ENCODE data around the gene ABHD8. TPM values are rescaled to one million over a fixed set of nuclear protein-coding genes. Genes with fewer than 3 reads are reported as not detected.

Gene ABHD8, protein sequence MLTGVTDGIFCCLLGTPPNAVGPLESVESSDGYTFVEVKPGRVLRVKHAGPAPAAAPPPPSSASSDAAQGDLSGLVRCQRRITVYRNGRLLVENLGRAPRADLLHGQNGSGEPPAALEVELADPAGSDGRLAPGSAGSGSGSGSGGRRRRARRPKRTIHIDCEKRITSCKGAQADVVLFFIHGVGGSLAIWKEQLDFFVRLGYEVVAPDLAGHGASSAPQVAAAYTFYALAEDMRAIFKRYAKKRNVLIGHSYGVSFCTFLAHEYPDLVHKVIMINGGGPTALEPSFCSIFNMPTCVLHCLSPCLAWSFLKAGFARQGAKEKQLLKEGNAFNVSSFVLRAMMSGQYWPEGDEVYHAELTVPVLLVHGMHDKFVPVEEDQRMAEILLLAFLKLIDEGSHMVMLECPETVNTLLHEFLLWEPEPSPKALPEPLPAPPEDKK
- total RNA-seq = 10 to 100 TPM; 11.8 to 15.8 TPM

DNA sequence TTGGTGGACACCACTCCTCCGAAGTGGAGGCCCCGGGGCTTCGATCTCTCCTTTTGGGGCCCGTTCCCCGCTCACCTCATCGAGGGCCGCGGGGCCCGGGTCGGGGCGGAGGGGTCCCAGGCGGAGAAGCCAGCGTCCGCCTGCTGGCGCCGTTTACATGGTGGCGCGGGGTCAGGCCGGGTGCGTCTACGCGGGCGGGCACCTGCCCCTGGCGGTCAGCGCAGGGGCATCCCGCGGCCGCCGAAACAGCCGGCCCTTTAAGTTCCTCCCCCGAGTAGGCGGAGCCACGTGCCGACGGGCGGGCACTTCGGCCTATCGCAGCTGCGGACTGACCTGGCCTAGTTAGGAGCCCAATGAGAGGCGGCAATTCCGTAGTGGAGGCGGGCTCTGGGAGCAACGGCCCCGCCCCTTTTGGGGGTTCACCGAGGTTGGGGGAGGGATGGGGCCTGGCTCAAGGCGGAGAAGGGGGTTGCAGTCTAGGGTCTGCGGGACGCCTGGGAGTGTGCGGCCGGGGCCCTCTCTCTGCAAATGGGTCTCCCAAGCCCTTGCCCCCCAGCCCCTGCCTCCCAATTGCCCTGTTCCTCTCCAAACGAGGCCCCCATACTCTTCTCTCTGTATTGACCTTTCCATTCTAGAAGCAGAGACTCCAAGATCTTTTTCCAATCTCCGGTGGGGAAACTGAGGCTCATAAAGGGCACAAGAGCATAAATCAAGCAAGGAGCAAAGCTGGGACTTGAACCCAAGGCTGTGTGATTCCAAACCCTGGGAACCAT, at the start of gene ABHD8:
Gene ABHD8 (minus strand): TSS at position 259 of the 773 bp plus-strand sequence. CDS start 1,809 bp downstream, outside the sequence.
- TF ChIP-seq CTCF (IDR thresholded peaks at IDR 0.05) = peak; percentile 67 to 69
- Histone ChIP-seq H3K27me3 (no peaks in the 10 kb centered on the region), H3K9me3 (no peaks in the 10 kb centered on the region), H3K27ac (peak within 1 kb of the TSS; percentile 91 to 96), H3K36me3 (peaks cover 2% of the 10 kb centered on the region), H3K4me1 (peaks cover 0 to 55% of the 10 kb centered on the region in 2 donors), H3K4me3 (peak within 1 kb of the TSS; percentile 55 to 78)
- peak; percentile 98 for DNase-seq (ENCODE audit: low spot score)

GRCh38 chr19:17352608-17353280, 49.5 kb upstream of the ABHD8 start:
- H3K27me3 ChIP-seq = no peaks in the 10 kb centered on the region
- peaks cover 0 to 31% of the 10 kb centered on the region in 2 donors for H3K4me1 ChIP-seq
- H3K9me3 ChIP-seq = no peaks in the 10 kb centered on the region
- no peak overlapping the region for H3K27ac ChIP-seq
- H3K36me3 ChIP-seq = no peaks in the 10 kb centered on the region
- DNase-seq (ENCODE audit: low spot score) = no peak
- no peak overlapping the region for H3K4me3 ChIP-seq
- TF ChIP-seq CTCF (IDR thresholded peaks at IDR 0.05) = no peak

- H3K27me3 ChIP-seq = no peaks in the 10 kb centered on the region
- H3K4me3 ChIP-seq = no peak overlapping the region
- H3K36me3 ChIP-seq = no peaks in the 10 kb centered on the region
- H3K4me1 ChIP-seq = peaks cover 0 to 39% of the 10 kb centered on the region in 2 donors
- DNase-seq (ENCODE audit: low spot score) = no peak
- no peak for TF ChIP-seq CTCF (IDR thresholded peaks at IDR 0.05)
- no peaks in the 10 kb centered on the region for H3K9me3 ChIP-seq
- H3K27ac ChIP-seq = no peak overlapping the region
Measured at GRCh38 chr19:17351815-17352435, 48.7 kb upstream of the ABHD8 start.

- no peak for TF ChIP-seq CTCF (IDR thresholded peaks at IDR 0.05)
- DNase-seq (ENCODE audit: low spot score) = peak; percentile 74
- Histone ChIP-seq H3K27me3 (no peaks in the 10 kb centered on the region), H3K4me1 (peaks cover 0 to 47% of the 10 kb centered on the region in 2 donors), H3K36me3 (no peaks in the 10 kb centered on the region), H3K9me3 (no peaks in the 10 kb centered on the region), H3K27ac (peak overlapping the region; percentile 61 to 63), H3K4me3 (no peak overlapping the region)
Measured at GRCh38 chr19:17348700-17349099, 45.5 kb upstream of the ABHD8 start.

DNA sequence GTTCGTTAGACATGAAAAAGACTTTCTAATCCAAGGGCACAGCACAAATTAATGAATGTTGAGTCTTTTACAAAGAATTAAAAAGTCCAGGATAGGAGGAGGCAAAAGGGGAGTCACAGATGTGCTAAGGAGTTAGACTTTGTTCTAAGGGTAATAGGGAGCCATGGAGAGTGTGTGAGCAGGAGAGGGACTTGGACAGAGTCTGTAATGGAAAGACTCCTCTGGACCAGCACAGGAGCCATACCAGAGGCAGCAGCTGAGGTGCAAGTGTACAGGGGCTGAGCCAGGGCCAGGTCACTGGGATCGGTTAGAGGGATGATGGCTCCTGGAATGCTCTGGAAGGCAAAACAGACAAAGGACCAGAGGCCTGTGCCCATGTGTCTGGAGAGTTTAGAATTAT, 44.7 kb upstream of the ABHD8 start:
- DNase-seq (ENCODE audit: low spot score) = no peak
- Histone ChIP-seq H3K36me3 (no peaks in the 10 kb centered on the region), H3K4me3 (no peak overlapping the region), H3K4me1 (peaks cover 0 to 42% of the 10 kb centered on the region in 2 donors), H3K9me3 (no peaks in the 10 kb centered on the region), H3K27ac (peak overlapping the region; percentile 63 to 66), H3K27me3 (no peaks in the 10 kb centered on the region)
- TF ChIP-seq CTCF (IDR thresholded peaks at IDR 0.05) = no peak
